ENCODE data around the gene KRTAP6-2. TPM values are rescaled to one million over a fixed set of nuclear protein-coding genes. Genes with fewer than 3 reads are reported as not detected.

Gene KRTAP6-2
- total and polyA plus RNA-seq, 7 experiments from 2014 or later = not detected

GRCh38 chr21:30612132-30612531 is 13.4 kb upstream of the KRTAP6-2 start:
- ATAC-seq (no peak), DNase-seq (no peak)
- ChIA-PET POLR2A (no interaction called here), CTCF (no interaction called here)
- H3K36me3 Mint-ChIP-seq = no peaks in the 10 kb centered on the region
- H3K9me3 Mint-ChIP-seq = peaks cover 0 to 9% (median 1%) of the 10 kb centered on the region in 11 donors
- intact Hi-C loops (cut with micrococcal nuclease) = no loop called here
- H3K27ac Mint-ChIP-seq = no peak overlapping the region
- H3K4me3 Mint-ChIP-seq = no peak overlapping the region
- Histone ChIP-seq H3K4me3 (ENCODE audit: low read length) (no peak overlapping the region), H3K27ac (ENCODE audit: low read depth, low read length) (no peak overlapping the region), H3K9me3 (ENCODE audit: control insufficient read depth in 2 of 3, low read length in 3 of 3) (no peaks in the 10 kb centered on the region), H3K4me1 (ENCODE audit: control insufficient read depth in 2 of 2, insufficient read depth in 2 of 2, low read length in 2 of 2) (no peaks in the 10 kb centered on the region), H3K36me3 (ENCODE audit: control insufficient read depth in 2 of 3, insufficient read depth in 3 of 3, low read length in 3 of 3) (no peaks in the 10 kb centered on the region), H3K27me3 (ENCODE audit: control insufficient read depth in 2 of 2, insufficient read depth in 2 of 2, low read length in 2 of 2) (no peaks in the 10 kb centered on the region)
- H3K4me1 Mint-ChIP-seq = no peaks in the 10 kb centered on the region
- peaks cover 0 to 4% (median 0%) of the 10 kb centered on the region in 5 donors for H3K27me3 Mint-ChIP-seq

- CTCF ChIA-PET = no interaction called here
- Mint-ChIP-seq H3K4me3 (no peak overlapping the region), H3K36me3 (no peaks in the 10 kb centered on the region), H3K4me1 (no peaks in the 10 kb centered on the region), H3K27ac (no peak overlapping the region), H3K9me3 (peaks cover 0 to 15% (median 6%) of the 10 kb centered on the region in 11 donors), H3K27me3 (peaks cover 0 to 7% (median 0%) of the 10 kb centered on the region in 5 donors)
- Histone ChIP-seq H3K9me3 (ENCODE audit: control insufficient read depth in 2 of 3, low read length in 3 of 3) (no peaks in the 10 kb centered on the region), H3K27me3 (ENCODE audit: control insufficient read depth in 2 of 2, insufficient read depth in 2 of 2, low read length in 2 of 2) (no peaks in the 10 kb centered on the region), H3K27ac (ENCODE audit: low read depth, low read length) (no peak overlapping the region), H3K4me1 (ENCODE audit: control insufficient read depth in 2 of 2, insufficient read depth in 2 of 2, low read length in 2 of 2) (no peaks in the 10 kb centered on the region), H3K36me3 (ENCODE audit: control insufficient read depth in 2 of 3, insufficient read depth in 3 of 3, low read length in 3 of 3) (no peaks in the 10 kb centered on the region), H3K4me3 (ENCODE audit: low read length) (no peak overlapping the region)
- DNase-seq (no peak), ATAC-seq (no peak)
- intact Hi-C loops (cut with micrococcal nuclease) = no loop called here
- POLR2A ChIA-PET = no interaction called here
Observed at GRCh38 chr21:30605968-30606367, 7.3 kb upstream of the KRTAP6-2 start.

- Histone ChIP-seq H3K36me3 (ENCODE audit: control insufficient read depth in 2 of 3, insufficient read depth in 3 of 3, low read length in 3 of 3) (no peaks in the 10 kb centered on the region), H3K27me3 (ENCODE audit: control insufficient read depth in 2 of 2, insufficient read depth in 2 of 2, low read length in 2 of 2) (no peaks in the 10 kb centered on the region), H3K4me3 (ENCODE audit: low read length) (no peak within 1 kb of the TSS), H3K4me1 (ENCODE audit: control insufficient read depth in 2 of 2, insufficient read depth in 2 of 2, low read length in 2 of 2) (no peaks in the 10 kb centered on the region), H3K27ac (ENCODE audit: low read depth, low read length) (no peak within 1 kb of the TSS), H3K9me3 (ENCODE audit: control insufficient read depth in 2 of 3, low read length in 3 of 3) (no peaks in the 10 kb centered on the region)
- Mint-ChIP-seq H3K27me3 (peaks cover 0 to 14% (median 0%) of the 10 kb centered on the region in 5 donors), H3K9me3 (peaks cover 0 to 17% (median 4%) of the 10 kb centered on the region in 11 donors), H3K36me3 (no peaks in the 10 kb centered on the region), H3K27ac (no peak within 1 kb of the TSS), H3K4me3 (no peak within 1 kb of the TSS), H3K4me1 (no peaks in the 10 kb centered on the region)
- DNase-seq = no peak
- POLR2A ChIA-PET = no interaction called here
- ATAC-seq = no peak
- CTCF ChIA-PET = no interaction called here
- intact Hi-C loops (cut with micrococcal nuclease) = no loop called here
Observed at GRCh38 chr21:30600787-30601186, 2.1 kb upstream of the KRTAP6-2 start, which contains the start of gene KRTAP22-1. Gene KRTAP22-1, plus strand, starts transcription at chr21:30601087.

GRCh38 chr21:30592140-30592539 is 6.6 kb downstream of the KRTAP6-2 start, which contains the start of gene KRTAP6-3:
Gene KRTAP6-3, plus strand, starts transcription at chr21:30592440. Its CDS starts 6 bp downstream, at chr21:30592446.
- no peaks in the 10 kb centered on the region for H3K4me1 Mint-ChIP-seq
- peaks cover 0 to 7% (median 0%) of the 10 kb centered on the region in 5 donors for H3K27me3 Mint-ChIP-seq
- CTCF ChIA-PET = no interaction called here

GRCh38 chr21:30590297-30590696 is 8.4 kb downstream of the KRTAP6-2 start, which contains the start of gene KRTAP22-2:
Gene KRTAP22-2, minus strand, starts transcription at chr21:30590397.
- no peaks in the 10 kb centered on the region for H3K27me3 ChIP-seq (ENCODE audit: control insufficient read depth in 2 of 2, insufficient read depth in 2 of 2, low read length in 2 of 2)
- intact Hi-C loops (cut with micrococcal nuclease) = no loop called here
- H3K27me3 Mint-ChIP-seq = peaks cover 0 to under 1% (median 0%) of the 10 kb centered on the region in 5 donors
- no peaks in the 10 kb centered on the region for H3K36me3 Mint-ChIP-seq
- H3K36me3 ChIP-seq (ENCODE audit: control insufficient read depth in 2 of 3, insufficient read depth in 3 of 3, low read length in 3 of 3) = no peaks in the 10 kb centered on the region
- POLR2A ChIA-PET = no interaction called here
- H3K27ac ChIP-seq (ENCODE audit: low read depth, low read length) = no peak within 1 kb of the TSS
- H3K9me3 ChIP-seq (ENCODE audit: control insufficient read depth in 2 of 3, low read length in 3 of 3) = no peaks in the 10 kb centered on the region
- H3K4me3 ChIP-seq (ENCODE audit: low read length) = no peak within 1 kb of the TSS
- ATAC-seq (no peak), DNase-seq (no peak)
- H3K27ac Mint-ChIP-seq = no peak within 1 kb of the TSS
- no peaks in the 10 kb centered on the region for H3K4me1 ChIP-seq (ENCODE audit: control insufficient read depth in 2 of 2, insufficient read depth in 2 of 2, low read length in 2 of 2)
- CTCF ChIA-PET = no interaction called here
- H3K4me3 Mint-ChIP-seq = no peak within 1 kb of the TSS
- H3K4me1 Mint-ChIP-seq = no peaks in the 10 kb centered on the region
- peaks cover 0 to 2% (median 0%) of the 10 kb centered on the region in 11 donors for H3K9me3 Mint-ChIP-seq

More at GRCh38 chr21:30592140-30592539, 6.6 kb downstream of the KRTAP6-2 start, which contains the start of gene KRTAP6-3:
- POLR2A ChIA-PET = no interaction called here
- DNase-seq = no peak
- Mint-ChIP-seq H3K9me3 (peaks cover 0 to 6% (median 0%) of the 10 kb centered on the region in 11 donors), H3K36me3 (no peaks in the 10 kb centered on the region), H3K27ac (no peak within 1 kb of the TSS), H3K4me3 (no peak within 1 kb of the TSS)
- ATAC-seq = no peak
- Histone ChIP-seq H3K27me3 (ENCODE audit: control insufficient read depth in 2 of 2, insufficient read depth in 2 of 2, low read length in 2 of 2) (no peaks in the 10 kb centered on the region), H3K4me1 (ENCODE audit: control insufficient read depth in 2 of 2, insufficient read depth in 2 of 2, low read length in 2 of 2) (no peaks in the 10 kb centered on the region), H3K36me3 (ENCODE audit: control insufficient read depth in 2 of 3, insufficient read depth in 3 of 3, low read length in 3 of 3) (no peaks in the 10 kb centered on the region), H3K27ac (ENCODE audit: low read depth, low read length) (no peak within 1 kb of the TSS), H3K4me3 (ENCODE audit: low read length) (no peak within 1 kb of the TSS), H3K9me3 (ENCODE audit: control insufficient read depth in 2 of 3, low read length in 3 of 3) (no peaks in the 10 kb centered on the region)
- intact Hi-C loops (cut with micrococcal nuclease) = no loop called here

- intact Hi-C loops (cut with micrococcal nuclease) = no loop called here
- no peak overlapping the region for H3K4me3 Mint-ChIP-seq
- H3K27me3 Mint-ChIP-seq = peaks cover 0 to 9% (median 0%) of the 10 kb centered on the region in 5 donors
- ChIA-PET CTCF (no interaction called here), POLR2A (no interaction called here)
- DNase-seq (no peak), ATAC-seq (no peak)
- Histone ChIP-seq H3K4me3 (ENCODE audit: low read length) (no peak overlapping the region), H3K36me3 (ENCODE audit: control insufficient read depth in 2 of 3, insufficient read depth in 3 of 3, low read length in 3 of 3) (no peaks in the 10 kb centered on the region), H3K27ac (ENCODE audit: low read depth, low read length) (no peak overlapping the region), H3K4me1 (ENCODE audit: control insufficient read depth in 2 of 2, insufficient read depth in 2 of 2, low read length in 2 of 2) (no peaks in the 10 kb centered on the region), H3K9me3 (ENCODE audit: control insufficient read depth in 2 of 3, low read length in 3 of 3) (no peaks in the 10 kb centered on the region), H3K27me3 (ENCODE audit: control insufficient read depth in 2 of 2, insufficient read depth in 2 of 2, low read length in 2 of 2) (no peaks in the 10 kb centered on the region)
- H3K4me1 Mint-ChIP-seq = no peaks in the 10 kb centered on the region
- no peak overlapping the region for H3K27ac Mint-ChIP-seq
- no peaks in the 10 kb centered on the region for H3K36me3 Mint-ChIP-seq
- H3K9me3 Mint-ChIP-seq = peaks cover 0 to 8% (median 0%) of the 10 kb centered on the region in 11 donors
Observed at GRCh38 chr21:30582870-30583269, 15.8 kb downstream of the KRTAP6-2 start.

- Histone ChIP-seq H3K27ac (ENCODE audit: low read depth, low read length) (no peak overlapping the region), H3K4me3 (ENCODE audit: low read length) (no peak overlapping the region), H3K9me3 (ENCODE audit: control insufficient read depth in 2 of 3, low read length in 3 of 3) (no peaks in the 10 kb centered on the region), H3K27me3 (ENCODE audit: control insufficient read depth in 2 of 2, insufficient read depth in 2 of 2, low read length in 2 of 2) (no peaks in the 10 kb centered on the region), H3K4me1 (ENCODE audit: control insufficient read depth in 2 of 2, insufficient read depth in 2 of 2, low read length in 2 of 2) (no peaks in the 10 kb centered on the region), H3K36me3 (ENCODE audit: control insufficient read depth in 2 of 3, insufficient read depth in 3 of 3, low read length in 3 of 3) (no peaks in the 10 kb centered on the region)
- Mint-ChIP-seq H3K4me3 (no peak overlapping the region), H3K27me3 (peaks cover 0 to 9% (median 0%) of the 10 kb centered on the region in 5 donors), H3K36me3 (no peaks in the 10 kb centered on the region), H3K9me3 (peaks cover 0 to 8% (median 0%) of the 10 kb centered on the region in 11 donors), H3K27ac (no peak overlapping the region), H3K4me1 (no peaks in the 10 kb centered on the region)
- POLR2A ChIA-PET = no interaction called here
- intact Hi-C loops (cut with micrococcal nuclease) = no loop called here
- DNase-seq = no peak
- CTCF ChIA-PET = no interaction called here
- ATAC-seq = no peak
Observed at GRCh38 chr21:30580132-30580531, 18.6 kb downstream of the KRTAP6-2 start.

Data from naive thymus-derived CD4-positive, alpha-beta T cell (primary cell).